Fibroblast of lung (primary cell): ENCODE measurements around the gene LPP.

Source experiments
- EZH2 ChIP-seq: IDR thresholded peaks from 2 replicates; pipeline ENCODE4 v1.5.1; 2012; ENCODE audit warnings: low read length, control low read depth, mild to moderate bottlenecking; ENCODE audit errors: missing control alignments
- TF ChIP-seq, protein P1 (sequence below), 2 donors: IDR thresholded peaks in 1 of 2; conservative IDR thresholded peaks in 1 of 2; 1 replicate in 1 of 2; 2 replicates in 1 of 2; pipeline ENCODE4 v1.5.1; 2011 to 2012; ENCODE audit warnings: low read length in 2 of 2, control low read depth in 1 of 2, inconsistent platforms in 1 of 2, low read depth in 1 of 2, mild to moderate bottlenecking in 1 of 2

DNA sequence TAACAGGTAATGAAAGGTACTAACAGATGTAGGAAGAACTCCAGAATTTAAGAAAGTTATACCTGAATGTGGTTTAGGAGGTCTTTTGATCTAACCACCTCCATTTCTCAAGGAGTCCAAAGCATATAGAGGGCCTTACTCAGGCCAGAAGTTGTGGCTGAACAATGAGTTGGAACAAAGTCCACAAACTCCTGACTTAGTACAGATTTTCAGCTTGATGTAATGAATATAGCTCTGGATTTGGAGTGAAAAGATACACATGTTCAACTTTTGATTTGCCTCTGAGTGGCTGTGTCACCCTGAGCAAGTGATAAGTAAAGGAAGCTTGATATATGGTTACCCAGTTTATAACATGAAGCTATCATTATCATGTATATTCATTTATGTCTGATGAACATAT lies 390.1 kb downstream of the LPP start:
- TF ChIP-seq, protein P1, sequence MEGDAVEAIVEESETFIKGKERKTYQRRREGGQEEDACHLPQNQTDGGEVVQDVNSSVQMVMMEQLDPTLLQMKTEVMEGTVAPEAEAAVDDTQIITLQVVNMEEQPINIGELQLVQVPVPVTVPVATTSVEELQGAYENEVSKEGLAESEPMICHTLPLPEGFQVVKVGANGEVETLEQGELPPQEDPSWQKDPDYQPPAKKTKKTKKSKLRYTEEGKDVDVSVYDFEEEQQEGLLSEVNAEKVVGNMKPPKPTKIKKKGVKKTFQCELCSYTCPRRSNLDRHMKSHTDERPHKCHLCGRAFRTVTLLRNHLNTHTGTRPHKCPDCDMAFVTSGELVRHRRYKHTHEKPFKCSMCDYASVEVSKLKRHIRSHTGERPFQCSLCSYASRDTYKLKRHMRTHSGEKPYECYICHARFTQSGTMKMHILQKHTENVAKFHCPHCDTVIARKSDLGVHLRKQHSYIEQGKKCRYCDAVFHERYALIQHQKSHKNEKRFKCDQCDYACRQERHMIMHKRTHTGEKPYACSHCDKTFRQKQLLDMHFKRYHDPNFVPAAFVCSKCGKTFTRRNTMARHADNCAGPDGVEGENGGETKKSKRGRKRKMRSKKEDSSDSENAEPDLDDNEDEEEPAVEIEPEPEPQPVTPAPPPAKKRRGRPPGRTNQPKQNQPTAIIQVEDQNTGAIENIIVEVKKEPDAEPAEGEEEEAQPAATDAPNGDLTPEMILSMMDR (conservative IDR thresholded peaks at IDR 0.05 in 1 of 2, IDR thresholded peaks at IDR 0.05 in 1 of 2; ENCODE audit: low read depth in 1 of 2, low read length in 2 of 2): no peak
- no peak for TF ChIP-seq EZH2
